HCT116 (cell line): ENCODE measurements around the gene SAMD10. TPM values are rescaled to one million over a fixed set of nuclear protein-coding genes. Genes with fewer than 3 reads are reported as not detected.

ENCODE experiments used
- ATAC-seq: fragments of 200-7000 bp; cut with Tn5 transposase; 2 replicates; pipeline ENCODE4 v1.9.1; 2020; ENCODE audit warnings: mild to moderate bottlenecking, moderate library complexity
- BruUV-seq: library from RNA; stranded (reverse); fragments of 400-500 nt; replicated peaks from 2 replicates; lab custom pipeline; 2021; lab: Mats Ljungman, UMichigan
- CTCF ChIA-PET: fragments of 300-600 bp; sonication (Branson Sonifier 250); formaldehyde crosslinking; loops from one replicate; lab custom pipeline; 2021; ENCODE audit warnings: antibody characterized with exemption; lab: Charles Lee
- POLR2A ChIA-PET: fragments of 300-600, 350-600 bp; sonication (Branson Sonifier 250); formaldehyde crosslinking; loops from one replicate; lab custom pipeline; 2021; ENCODE audit warnings: antibody characterized with exemption; lab: Charles Lee
- RAD21 ChIA-PET, 2 experiments: fragments of 300-600 bp; sonication (Branson Sonifier 250); formaldehyde crosslinking; loops; one replicate each; lab custom pipeline; 2023; ENCODE audit warnings: low total read pairs in 2 of 2; ENCODE audit not compliant: uncharacterized antibody in 2 of 2, unreplicated experiment in 2 of 2, low non-redundant PET in 1 of 2; lab: Charles Lee
- DNase-seq: peaks from one replicate; pipeline ENCODE4 v3.0.0-alpha.2; 2010; ENCODE audit warnings: low read depth, low spot score
- H2AFZ ChIP-seq: fragments of 200-600 bp; shearing (Covaris generic), sonication (generic); 2 replicates; pipeline ENCODE4 v1.6.1; 2017; ENCODE audit warnings: low read depth, mixed run types, mixed read lengths, antibody characterized with exemption, low read length; ENCODE audit not compliant: poor library complexity, severe bottlenecking
- H3K27ac ChIP-seq: 2 replicates; pipeline ENCODE4 v1.5.1; 2012; ENCODE audit warnings: low read depth, low read length
- H3K27me3 ChIP-seq: fragments of 200-600 bp; sonication (generic); 2 replicates; pipeline ENCODE4 v1.6.1; 2016; ENCODE audit warnings: mixed run types, low read length, mixed read lengths; ENCODE audit not compliant: insufficient read depth
- H3K36me3 ChIP-seq, 2 experiments: fragments of 200-500 bp in 1 of 2; fragments of 200-600 bp in 1 of 2; sonication (Bioruptor generic) in 1 of 2; sonication (generic) in 1 of 2; 2 replicates each; pipeline versions ENCODE4 v1.5.1 to v1.6.1; 2014 to 2016; ENCODE audit warnings: low read length in 2 of 2, inconsistent platforms in 1 of 2, mixed read lengths in 1 of 2, mixed run types in 1 of 2; ENCODE audit not compliant: insufficient read depth in 2 of 2, control insufficient read depth in 1 of 2
- H3K4me1 ChIP-seq, 2 experiments: fragments of 200-600 bp in 1 of 2; sonication (generic) in 1 of 2; 2 replicates each; pipeline versions ENCODE4 v1.5.1 to v1.6.1; 2012 to 2017; ENCODE audit warnings: low read length in 2 of 2, inconsistent platforms in 1 of 2, mild to moderate bottlenecking in 1 of 2, mixed read lengths in 1 of 2, mixed run types in 1 of 2, moderate library complexity in 1 of 2; ENCODE audit not compliant: insufficient read depth in 2 of 2, control insufficient read depth in 1 of 2
- H3K4me2 ChIP-seq: fragments of 200-600 bp; sonication (generic); 2 replicates; pipeline ENCODE4 v1.6.1; 2017; ENCODE audit warnings: mixed run types, low read length, mixed read lengths
- H3K4me3 ChIP-seq, 2 experiments: fragments of 200-600 bp in 1 of 2; sonication (generic) in 1 of 2; replicated peaks in 1 of 2; 2 replicates each; pipeline ENCODE4 v1.5.1; 2011 to 2016; ENCODE audit warnings: low read length in 2 of 2, control low read depth in 1 of 2, low read depth in 1 of 2, mild to moderate bottlenecking in 1 of 2, mixed read lengths in 1 of 2, mixed run types in 1 of 2
- H3K79me2 ChIP-seq: fragments of 200-600 bp; sonication (generic); 2 replicates; pipeline ENCODE4 v1.6.1; 2017; ENCODE audit warnings: mild to moderate bottlenecking, mixed run types, low read length, moderate library complexity, mixed read lengths; ENCODE audit not compliant: insufficient read depth
- H3K9ac ChIP-seq: fragments of 200-600 bp; sonication (generic); 2 replicates; pipeline ENCODE4 v1.6.1; 2016; ENCODE audit warnings: low read length, mixed read lengths
- H3K9me2 ChIP-seq: fragments of 200-600 bp; sonication (generic), shearing (Covaris generic); 2 replicates; pipeline ENCODE4 v1.6.1; 2017; ENCODE audit warnings: mixed run types, mild to moderate bottlenecking, moderate library complexity; ENCODE audit not compliant: insufficient read depth
- H3K9me3 ChIP-seq, 2 experiments: fragments of 200-500 bp in 1 of 2; fragments of 200-600 bp in 1 of 2; sonication (Bioruptor generic) in 1 of 2; sonication (generic) in 1 of 2; 2 replicates each; pipeline ENCODE4 v1.6.1; 2014 to 2017; ENCODE audit warnings: low read length in 2 of 2, mixed read lengths in 2 of 2, inconsistent platforms in 1 of 2, low read depth in 1 of 2, mild to moderate bottlenecking in 1 of 2, mixed run types in 1 of 2, moderate library complexity in 1 of 2; ENCODE audit not compliant: control insufficient read depth in 1 of 2, insufficient read depth in 1 of 2
- H4K20me1 ChIP-seq: fragments of 200-600 bp; sonication (generic), shearing (Covaris generic); 2 replicates; pipeline ENCODE4 v1.6.1; 2017; ENCODE audit warnings: mixed run types, mild to moderate bottlenecking, moderate library complexity; ENCODE audit not compliant: insufficient read depth
- CBX3 ChIP-seq: IDR thresholded peaks from 2 replicates; pipeline ENCODE4 v1.6.1; 2012; ENCODE audit warnings: low read depth
- CEBPB ChIP-seq: IDR thresholded peaks from 2 replicates; pipeline ENCODE4 v1.6.1; 2012; ENCODE audit warnings: low read depth
- EZH2 ChIP-seq: fragments of 200-600 bp; sonication (generic); IDR thresholded peaks from 2 replicates; pipeline ENCODE4 v1.6.1; 2017; ENCODE audit warnings: antibody characterized with exemption, mixed run types
- EZH2phosphoT487 ChIP-seq: fragments of 200-600 bp; IDR thresholded peaks from 2 replicates; pipeline ENCODE4 v1.6.1; 2018; ENCODE audit warnings: antibody characterized with exemption, borderline replicate concordance
- FOSL1 ChIP-seq: IDR thresholded peaks from 2 replicates; pipeline ENCODE4 v1.6.1; 2012; ENCODE audit warnings: low read depth
- POLR2A ChIP-seq: IDR thresholded peaks from 2 replicates; pipeline ENCODE4 v1.7.0; 2011; ENCODE audit warnings: borderline replicate concordance; ENCODE audit not compliant: insufficient read depth, insufficient read length; ENCODE audit errors: extremely low read depth
- RAD21 ChIP-seq: IDR thresholded peaks from 2 replicates; pipeline ENCODE4 v1.6.1; 2012; ENCODE audit warnings: low read depth, mild to moderate bottlenecking
- SIN3A ChIP-seq: IDR thresholded peaks from 2 replicates; pipeline ENCODE4 v1.6.1; 2012; ENCODE audit warnings: low read depth
- SRF ChIP-seq: IDR thresholded peaks from 2 replicates; pipeline ENCODE4 v1.6.1; 2012; ENCODE audit warnings: low read depth
- TCF7L2 ChIP-seq: IDR thresholded peaks from 2 replicates; pipeline ENCODE4 v1.7.0; 2011; ENCODE audit warnings: borderline replicate concordance, inconsistent platforms; ENCODE audit not compliant: insufficient read depth, insufficient read length; ENCODE audit errors: extremely low read depth
- ZBTB33 ChIP-seq: IDR thresholded peaks from 2 replicates; pipeline ENCODE4 v1.6.1; 2011; ENCODE audit warnings: mild to moderate bottlenecking, low read length, moderate library complexity; ENCODE audit not compliant: insufficient replicate concordance; ENCODE audit errors: extremely low read depth
- ZFX ChIP-seq: fragments of 450-650 bp; IDR thresholded peaks from 2 replicates; pipeline ENCODE4 v1.6.1; 2017
- ZNF274 ChIP-seq: fragments of 200-500 bp; sonication (Bioruptor generic); IDR thresholded peaks from 2 replicates; pipeline ENCODE4 v1.6.1; 2014; ENCODE audit warnings: mild to moderate bottlenecking, low read depth, low read length, inconsistent platforms
- intact Hi-C: fragments of 100-400 bp; cut with micrococcal nuclease; formaldehyde crosslinking; loops from 2 replicates; pipeline ENCODE4 v1.10.0; 2022
- total RNA-seq: library from RNA; stranded (reverse); gene quantifications from one replicate; pipeline ENCODE4 v1.2.1, GENCODE V29; 2021; ENCODE audit not compliant: unreplicated experiment
- TF ChIP-seq, protein P1 (sequence below), 3 experiments: fragments of 200-600 bp in 1 of 3; sonication (generic) in 1 of 3; IDR thresholded peaks in 2 of 3; conservative IDR thresholded peaks in 1 of 3; 2 replicates each; pipeline ENCODE4 v1.5.1; 2012 to 2017; ENCODE audit warnings: low read depth in 2 of 3, low read length in 2 of 3, antibody characterized with exemption in 1 of 3, borderline replicate concordance in 1 of 3, control low read depth in 1 of 3, mild to moderate bottlenecking in 1 of 3, mixed read lengths in 1 of 3, mixed run types in 1 of 3, moderate library complexity in 1 of 3; ENCODE audit not compliant: insufficient read depth in 1 of 3
- TF ChIP-seq, protein P2 (sequence below): IDR thresholded peaks from 2 replicates; pipeline ENCODE4 v1.6.1; 2012

The SAMD10 gene
- total RNA-seq, 1 experiment from 2014 or later, result 4.2 TPM

GRCh38 chr20:63953764-63954429, 25.5 kb downstream of the SAMD10 start:
- no peak for TF ChIP-seq ZBTB33
- no peak for TF ChIP-seq CEBPB
- no peak for TF ChIP-seq TCF7L2
- no peak for TF ChIP-seq EZH2phosphoT487
- no peak for TF ChIP-seq ZNF274
- TF ChIP-seq, protein P1, sequence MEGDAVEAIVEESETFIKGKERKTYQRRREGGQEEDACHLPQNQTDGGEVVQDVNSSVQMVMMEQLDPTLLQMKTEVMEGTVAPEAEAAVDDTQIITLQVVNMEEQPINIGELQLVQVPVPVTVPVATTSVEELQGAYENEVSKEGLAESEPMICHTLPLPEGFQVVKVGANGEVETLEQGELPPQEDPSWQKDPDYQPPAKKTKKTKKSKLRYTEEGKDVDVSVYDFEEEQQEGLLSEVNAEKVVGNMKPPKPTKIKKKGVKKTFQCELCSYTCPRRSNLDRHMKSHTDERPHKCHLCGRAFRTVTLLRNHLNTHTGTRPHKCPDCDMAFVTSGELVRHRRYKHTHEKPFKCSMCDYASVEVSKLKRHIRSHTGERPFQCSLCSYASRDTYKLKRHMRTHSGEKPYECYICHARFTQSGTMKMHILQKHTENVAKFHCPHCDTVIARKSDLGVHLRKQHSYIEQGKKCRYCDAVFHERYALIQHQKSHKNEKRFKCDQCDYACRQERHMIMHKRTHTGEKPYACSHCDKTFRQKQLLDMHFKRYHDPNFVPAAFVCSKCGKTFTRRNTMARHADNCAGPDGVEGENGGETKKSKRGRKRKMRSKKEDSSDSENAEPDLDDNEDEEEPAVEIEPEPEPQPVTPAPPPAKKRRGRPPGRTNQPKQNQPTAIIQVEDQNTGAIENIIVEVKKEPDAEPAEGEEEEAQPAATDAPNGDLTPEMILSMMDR (IDR thresholded peaks at IDR 0.05 in 2 of 3, conservative IDR thresholded peaks at IDR 0.05 in 1 of 3; ENCODE audit: borderline replicate concordance in 1 of 3, insufficient read depth in 1 of 3, low read depth in 2 of 3, low read length in 2 of 3), result no peak
- no peak for TF ChIP-seq FOSL1
- TF ChIP-seq ZFX, result no peak
- TF ChIP-seq, protein P2, sequence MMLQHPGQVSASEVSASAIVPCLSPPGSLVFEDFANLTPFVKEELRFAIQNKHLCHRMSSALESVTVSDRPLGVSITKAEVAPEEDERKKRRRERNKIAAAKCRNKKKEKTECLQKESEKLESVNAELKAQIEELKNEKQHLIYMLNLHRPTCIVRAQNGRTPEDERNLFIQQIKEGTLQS, result no peak
- TF ChIP-seq SRF, result no peak
- no peak for TF ChIP-seq EZH2
- TF ChIP-seq RAD21, result no peak
- TF ChIP-seq CBX3, result no peak
- TF ChIP-seq POLR2A, result no peak
- no peak for TF ChIP-seq SIN3A
- TF ChIP-seq, all 23 proteins: peak for 0
- Histone ChIP-seq H3K9ac (no peak overlapping the region), H2AFZ (no peak overlapping the region), H3K79me2 (peaks cover 72% of the 10 kb centered on the region), H3K27ac (peak overlapping the region; percentile 99; the same call in 1 of the 2 replicates), H4K20me1 (no peaks in the 10 kb centered on the region), H3K27me3 (no peaks in the 10 kb centered on the region), H3K36me3 (no peaks in the 10 kb centered on the region), H3K9me2 (no peaks in the 10 kb centered on the region), H3K4me2 (peak overlapping the region; percentile 96; the same call in 1 of the 2 replicates), H3K4me3 (no peak overlapping the region), H3K4me1 (peaks cover 23 to 69% of the 10 kb centered on the region in 2 experiments; a peak in 3 of 4 replicates), H3K9me3 (no peaks in the 10 kb centered on the region)
- ChIA-PET CTCF (no interaction called here), RAD21 (no interaction called here), POLR2A (no interaction called here)
- ATAC-seq (no peak), DNase-seq (no peak)
- intact Hi-C loops, result no loop called here
- no TSS peak for BruUV-seq
